Stomach (tissue), 9 donors: ENCODE data around the gene C1QL1. TPM values are rescaled to one million over a fixed set of nuclear protein-coding genes. Genes with fewer than 3 reads are reported as not detected.

Source experiments
- DNase-seq, 2 donors: peaks; one replicate each; pipeline versions ENCODE4 v3.0.0 to v3.0.0-alpha.2; 2013 to 2019
- H3K27ac ChIP-seq, 5 donors: fragments of 200-600 bp in 4 of 5; sonication (generic) in 4 of 5; one replicate each; pipeline ENCODE4 v1.5.1; 2013 to 2019; ENCODE audit warnings: mild to moderate bottlenecking in 1 of 5, moderate library complexity in 1 of 5
- H3K27me3 ChIP-seq, 3 donors: fragments of 200-600 bp; sonication (generic); one replicate each; pipeline ENCODE4 v1.5.1; 2017 to 2019; ENCODE audit warnings: mixed run types in 1 of 3
- H3K36me3 ChIP-seq, 4 donors: fragments of 200-600 bp; sonication (generic); 1 replicate in 3 of 4; 2 replicates in 1 of 4; pipeline ENCODE4 v1.5.1; 2016 to 2019
- H3K4me1 ChIP-seq, 4 donors: fragments of 200-600 bp; sonication (generic); one replicate each; pipeline ENCODE4 v1.5.1; 2016 to 2019
- H3K4me3 ChIP-seq, 4 donors: fragments of 200-600 bp; sonication (generic) in 3 of 4; one replicate each; pipeline ENCODE4 v1.5.1; 2016 to 2019; ENCODE audit warnings: mild to moderate bottlenecking in 1 of 4
- H3K9me3 ChIP-seq, 4 donors: fragments of 200-600 bp; sonication (generic); one replicate each; pipeline ENCODE4 v1.5.1; 2016 to 2019
- EP300 ChIP-seq: sonication (generic); formaldehyde crosslinking; IDR thresholded peaks from one replicate; pipeline ENCODE4 v1.6.1; 2017; ENCODE audit warnings: antibody characterized with exemption
- POLR2A ChIP-seq, 4 donors: fragments of 450-650 bp; IDR thresholded peaks; one replicate each; pipeline ENCODE4 v1.6.1; 2016; ENCODE audit warnings: antibody characterized with exemption in 4 of 4, control low read depth in 2 of 4, mild to moderate bottlenecking in 1 of 4, moderate library complexity in 1 of 4
- POLR2AphosphoS5 ChIP-seq, 3 donors: sonication (generic); formaldehyde crosslinking; IDR thresholded peaks; one replicate each; pipeline ENCODE4 v1.6.1; 2016; ENCODE audit warnings: antibody characterized with exemption in 3 of 3
- WGBS, 5 donors: extraction: QIAGEN DNeasy Blood & Tissue Kit in 3 of 5; methylation state at CpG; one replicate each; pipeline versions ENCODE4 v1.1.5 to v1.1.7; 2013 to 2018; 5-methylcytosine and 5-hydroxymethylcytosine counted together
- intact Hi-C: fragments of 100-400 bp; cut with DNase I; formaldehyde crosslinking; loops from one replicate; pipeline ENCODE4 v1.15.1; 2023; ENCODE audit warnings: low total_unique reads
- polyA plus RNA-seq, 3 donors: library from polyadenylated mRNA; stranded (reverse); fragments of 200-250 nt; gene quantifications; one replicate each; pipeline ENCODE4 v1.2.3, GENCODE V29; 2013
- total RNA-seq, 5 donors: library from RNA; depleted of rRNA; stranded (reverse); fragments of >200 nt; gene quantifications; one replicate each; pipeline versions ENCODE4 v1.1.0 to v1.2.3, GENCODE V29; 2014 to 2016
- TF ChIP-seq, protein P1 (sequence below), 7 experiments: fragments of 450-650 bp in 4 of 7; fragments of 200-600 bp in 3 of 7; sonication (generic) in 3 of 7; IDR thresholded peaks; one replicate each; pipeline ENCODE4 v1.5.1; 2016 to 2019; ENCODE audit warnings: antibody characterized with exemption in 7 of 7, control low read depth in 2 of 7, mild to moderate bottlenecking in 1 of 7
- donor health status: healthy with polysubstance abuse.
- donor health status: Bipolar disorder and iron deficiency.
- donor health status: healthy.

Gene C1QL1
- total and polyA plus RNA-seq, 8 donors: 2.2 to 16.3 (median 5.2) TPM; not detected in 1

DNA sequence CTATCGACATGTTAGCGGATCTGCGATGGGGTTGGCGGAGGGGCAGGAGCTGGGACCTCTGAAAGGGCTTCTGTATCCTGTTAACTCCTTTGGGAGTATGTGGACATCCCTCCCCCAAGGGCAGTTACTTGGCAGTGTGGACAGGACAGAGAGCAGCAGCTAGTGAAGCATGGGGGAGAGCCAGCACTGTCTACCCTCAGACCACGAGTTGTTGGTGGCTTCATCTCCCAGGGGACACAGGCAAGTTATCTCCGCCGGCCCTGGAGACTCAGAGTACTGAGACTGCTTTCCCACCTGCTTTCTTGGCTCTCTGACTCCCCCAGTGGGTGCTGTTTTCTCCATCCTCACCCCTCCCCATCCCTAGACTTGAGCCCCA is 47.5 kb downstream of the C1QL1 start:
- Histone ChIP-seq H3K27me3 (peaks cover 0 to 24% (median 7%) of the 10 kb centered on the region in 3 donors), H3K27ac (no peak overlapping the region), H3K9me3 (no peaks in the 10 kb centered on the region), H3K4me1 (peaks cover 0 to 24% (median 13%) of the 10 kb centered on the region in 4 donors), H3K4me3 (no peak overlapping the region), H3K36me3 (no peaks in the 10 kb centered on the region)
- intact Hi-C loops: loop anchor here (5.0 kb wide), 1 partner anchor 102 kb away; no protein-coding TSS in a partner anchor
- DNase-seq: no peak
- 57 to 73% (median 72%) methylated on average over 6 to 7 of the region's 7 CpGs for WGBS, 5 donors
- no peak for TF ChIP-seq POLR2AphosphoS5 (IDR thresholded peaks at IDR 0.05)
- TF ChIP-seq EP300: no peak
- TF ChIP-seq, protein P1, sequence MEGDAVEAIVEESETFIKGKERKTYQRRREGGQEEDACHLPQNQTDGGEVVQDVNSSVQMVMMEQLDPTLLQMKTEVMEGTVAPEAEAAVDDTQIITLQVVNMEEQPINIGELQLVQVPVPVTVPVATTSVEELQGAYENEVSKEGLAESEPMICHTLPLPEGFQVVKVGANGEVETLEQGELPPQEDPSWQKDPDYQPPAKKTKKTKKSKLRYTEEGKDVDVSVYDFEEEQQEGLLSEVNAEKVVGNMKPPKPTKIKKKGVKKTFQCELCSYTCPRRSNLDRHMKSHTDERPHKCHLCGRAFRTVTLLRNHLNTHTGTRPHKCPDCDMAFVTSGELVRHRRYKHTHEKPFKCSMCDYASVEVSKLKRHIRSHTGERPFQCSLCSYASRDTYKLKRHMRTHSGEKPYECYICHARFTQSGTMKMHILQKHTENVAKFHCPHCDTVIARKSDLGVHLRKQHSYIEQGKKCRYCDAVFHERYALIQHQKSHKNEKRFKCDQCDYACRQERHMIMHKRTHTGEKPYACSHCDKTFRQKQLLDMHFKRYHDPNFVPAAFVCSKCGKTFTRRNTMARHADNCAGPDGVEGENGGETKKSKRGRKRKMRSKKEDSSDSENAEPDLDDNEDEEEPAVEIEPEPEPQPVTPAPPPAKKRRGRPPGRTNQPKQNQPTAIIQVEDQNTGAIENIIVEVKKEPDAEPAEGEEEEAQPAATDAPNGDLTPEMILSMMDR (IDR thresholded peaks at IDR 0.05): no peak
- no peak for TF ChIP-seq POLR2A (IDR thresholded peaks at IDR 0.05)

DNA sequence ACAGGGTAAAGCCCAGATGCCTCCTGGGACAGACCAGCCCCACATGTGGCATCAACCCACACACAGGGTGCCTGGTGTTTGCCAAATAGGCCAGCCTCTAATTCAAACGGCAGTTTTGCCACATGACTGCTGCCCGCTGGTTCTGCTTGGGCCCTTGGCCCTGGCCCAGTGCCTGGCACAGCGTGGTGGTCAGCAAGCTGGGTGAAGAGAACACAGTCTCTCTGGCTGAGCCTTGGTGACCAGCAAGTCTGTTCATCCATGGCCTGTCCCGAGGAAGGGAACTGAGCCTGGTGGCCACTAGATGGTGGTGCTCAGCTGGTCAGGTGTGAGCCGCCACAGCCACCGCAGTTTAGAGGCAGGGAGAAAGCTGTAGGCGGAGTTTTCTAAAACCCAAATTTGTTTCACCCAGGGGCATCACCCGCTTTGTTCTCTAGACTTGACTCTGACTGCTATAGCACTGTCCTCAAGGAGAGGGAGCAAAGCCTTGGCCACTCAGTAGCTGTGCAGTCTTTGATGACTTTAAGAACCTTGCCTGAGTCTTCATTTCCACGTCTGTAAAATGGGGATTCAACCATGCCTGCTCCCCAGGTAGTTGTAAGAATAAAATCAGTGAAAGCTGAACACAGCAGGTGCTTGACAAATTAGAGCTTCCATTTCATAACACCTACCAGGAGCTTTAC is 48.1 kb downstream of the C1QL1 start:
- Histone ChIP-seq H3K27me3 (peaks cover 0 to 30% (median 7%) of the 10 kb centered on the region in 3 donors), H3K27ac (no peak overlapping the region), H3K9me3 (no peaks in the 10 kb centered on the region), H3K4me1 (peaks cover 0 to 25% (median 13%) of the 10 kb centered on the region in 4 donors), H3K4me3 (no peak overlapping the region), H3K36me3 (no peaks in the 10 kb centered on the region)
- TF ChIP-seq EP300 (no peak), POLR2AphosphoS5 (IDR thresholded peaks at IDR 0.05) (peak in 1 of 3 donors; percentile 75), POLR2A (IDR thresholded peaks at IDR 0.05) (no peak)
- TF ChIP-seq, protein P1 (IDR thresholded peaks at IDR 0.05): peak in 5 of 7 experiments; percentile 68 to 92 (median 79)
- intact Hi-C loops: loop anchor here (5.0 to 10.0 kb wide), 2 partner anchors 102 to 185 kb away; no protein-coding TSS in a partner anchor
- peak; percentile 83 to 93 for DNase-seq
- 7 to 14% (median 11%) methylated on average over 7 to 9 of the region's 9 CpGs for WGBS, 5 donors

DNA sequence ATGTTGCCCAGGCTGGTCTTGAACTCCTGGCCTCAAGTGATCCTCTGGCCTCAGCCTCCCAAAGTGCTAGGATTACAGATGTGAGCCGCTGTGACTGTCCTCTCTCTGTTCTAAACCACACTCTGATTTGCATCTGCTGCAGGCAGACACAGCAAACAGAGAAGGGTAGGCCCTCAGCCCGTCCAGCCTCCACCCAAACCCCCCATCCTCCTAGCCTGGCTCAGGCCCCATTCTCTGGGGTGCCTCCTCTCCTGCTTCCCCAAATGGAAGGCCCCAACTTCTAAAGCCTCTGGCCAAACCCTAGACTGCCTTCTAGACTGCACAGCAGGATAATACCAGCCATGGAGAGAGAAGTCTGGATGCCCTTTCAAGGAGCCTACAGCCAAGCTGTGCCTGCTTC is 48.7 kb downstream of the C1QL1 start:
- H3K36me3 ChIP-seq: no peaks in the 10 kb centered on the region
- H3K4me1 ChIP-seq: peaks cover 0 to 25% (median 13%) of the 10 kb centered on the region in 4 donors
- WGBS, 5 donors: 43 to 88% (median 67%) methylated on average over 2 of the region's 2 CpGs
- H3K27me3 ChIP-seq: peaks cover 0 to 34% (median 7%) of the 10 kb centered on the region in 3 donors
- intact Hi-C loops: loop anchor here (10.0 kb wide), 1 partner anchor 185 kb away; no protein-coding TSS in a partner anchor
- H3K9me3 ChIP-seq: no peaks in the 10 kb centered on the region
- TF ChIP-seq EP300: no peak
- no peak for TF ChIP-seq POLR2A (IDR thresholded peaks at IDR 0.05)
- TF ChIP-seq, protein P1 (IDR thresholded peaks at IDR 0.05): no peak
- no peak for TF ChIP-seq POLR2AphosphoS5 (IDR thresholded peaks at IDR 0.05)
- no peak overlapping the region for H3K4me3 ChIP-seq
- DNase-seq: no peak
- no peak overlapping the region for H3K27ac ChIP-seq

DNA sequence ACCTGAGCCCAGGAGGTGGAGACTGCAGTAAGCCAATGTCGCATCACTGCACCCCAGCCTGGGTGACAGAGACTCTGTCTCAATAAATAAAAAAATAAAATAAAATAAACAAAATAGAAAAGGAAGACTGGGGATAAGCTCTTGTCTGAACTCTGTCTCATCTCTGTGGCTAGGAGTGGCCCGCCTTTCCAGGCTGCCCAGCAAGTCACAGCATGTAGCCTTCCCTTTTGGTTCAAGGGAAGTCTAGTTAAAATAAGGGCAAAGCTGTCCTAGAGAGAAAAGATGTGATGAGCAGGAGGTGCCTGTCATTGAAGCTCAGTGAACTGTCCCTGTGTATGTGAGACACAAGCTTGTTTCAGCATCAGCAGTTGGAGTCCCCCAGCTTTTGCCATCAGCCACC is 50.1 kb downstream of the C1QL1 start:
- Histone ChIP-seq H3K4me1 (peaks cover 0 to 25% (median 13%) of the 10 kb centered on the region in 4 donors), H3K4me3 (no peak overlapping the region), H3K27ac (no peak overlapping the region), H3K27me3 (peaks cover 0 to 47% (median 11%) of the 10 kb centered on the region in 3 donors), H3K36me3 (no peaks in the 10 kb centered on the region), H3K9me3 (no peaks in the 10 kb centered on the region)
- no peak for DNase-seq
- WGBS, 5 donors: 89 to 95% (median 93%) methylated on average over 2 of the region's 2 CpGs
- no peak for TF ChIP-seq POLR2A (IDR thresholded peaks at IDR 0.05)
- TF ChIP-seq, protein P1 (IDR thresholded peaks at IDR 0.05): no peak
- TF ChIP-seq POLR2AphosphoS5 (IDR thresholded peaks at IDR 0.05): no peak
- TF ChIP-seq EP300: no peak
- intact Hi-C loops: loop anchor here (10.0 kb wide), 1 partner anchor 187 kb away; no protein-coding TSS in a partner anchor
